Measurements from ENCODE around the gene QRFP.

DNA sequence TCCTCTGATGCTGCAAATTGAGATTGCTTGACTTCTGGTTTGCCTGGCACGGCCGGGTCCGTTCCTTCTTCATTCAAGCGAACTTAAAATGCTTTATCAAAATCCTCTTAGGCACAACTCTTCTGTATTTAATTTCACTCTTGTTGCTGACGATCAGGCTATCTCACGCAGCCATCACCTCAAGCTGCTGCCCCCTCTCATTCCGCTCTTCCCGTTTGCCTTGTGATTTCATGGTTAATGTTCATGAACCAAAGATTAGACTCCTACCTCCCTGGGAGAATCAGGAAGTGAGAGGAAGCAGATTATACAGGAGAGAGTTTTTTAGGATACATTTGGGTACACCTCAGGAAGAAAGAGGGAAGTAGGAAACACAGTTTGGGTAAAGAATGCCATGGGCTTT lies 22.6 kb downstream of the QRFP start:
- TF ChIP-seq, protein P1, sequence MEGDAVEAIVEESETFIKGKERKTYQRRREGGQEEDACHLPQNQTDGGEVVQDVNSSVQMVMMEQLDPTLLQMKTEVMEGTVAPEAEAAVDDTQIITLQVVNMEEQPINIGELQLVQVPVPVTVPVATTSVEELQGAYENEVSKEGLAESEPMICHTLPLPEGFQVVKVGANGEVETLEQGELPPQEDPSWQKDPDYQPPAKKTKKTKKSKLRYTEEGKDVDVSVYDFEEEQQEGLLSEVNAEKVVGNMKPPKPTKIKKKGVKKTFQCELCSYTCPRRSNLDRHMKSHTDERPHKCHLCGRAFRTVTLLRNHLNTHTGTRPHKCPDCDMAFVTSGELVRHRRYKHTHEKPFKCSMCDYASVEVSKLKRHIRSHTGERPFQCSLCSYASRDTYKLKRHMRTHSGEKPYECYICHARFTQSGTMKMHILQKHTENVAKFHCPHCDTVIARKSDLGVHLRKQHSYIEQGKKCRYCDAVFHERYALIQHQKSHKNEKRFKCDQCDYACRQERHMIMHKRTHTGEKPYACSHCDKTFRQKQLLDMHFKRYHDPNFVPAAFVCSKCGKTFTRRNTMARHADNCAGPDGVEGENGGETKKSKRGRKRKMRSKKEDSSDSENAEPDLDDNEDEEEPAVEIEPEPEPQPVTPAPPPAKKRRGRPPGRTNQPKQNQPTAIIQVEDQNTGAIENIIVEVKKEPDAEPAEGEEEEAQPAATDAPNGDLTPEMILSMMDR (optimal IDR thresholded peaks at IDR 0.05 in 1 of 3, IDR thresholded peaks at IDR 0.05 in 1 of 3, conservative IDR thresholded peaks at IDR 0.05 in 1 of 3; ENCODE audit: extremely low read depth in 1 of 3, insufficient read depth in 2 of 3, low read length in 3 of 3), result no peak
- TF ChIP-seq EZH2 (IDR thresholded peaks at IDR 0.05; ENCODE audit: low read length), result no peak
